ENCODE measurements around the gene SUMF1.

DNA sequence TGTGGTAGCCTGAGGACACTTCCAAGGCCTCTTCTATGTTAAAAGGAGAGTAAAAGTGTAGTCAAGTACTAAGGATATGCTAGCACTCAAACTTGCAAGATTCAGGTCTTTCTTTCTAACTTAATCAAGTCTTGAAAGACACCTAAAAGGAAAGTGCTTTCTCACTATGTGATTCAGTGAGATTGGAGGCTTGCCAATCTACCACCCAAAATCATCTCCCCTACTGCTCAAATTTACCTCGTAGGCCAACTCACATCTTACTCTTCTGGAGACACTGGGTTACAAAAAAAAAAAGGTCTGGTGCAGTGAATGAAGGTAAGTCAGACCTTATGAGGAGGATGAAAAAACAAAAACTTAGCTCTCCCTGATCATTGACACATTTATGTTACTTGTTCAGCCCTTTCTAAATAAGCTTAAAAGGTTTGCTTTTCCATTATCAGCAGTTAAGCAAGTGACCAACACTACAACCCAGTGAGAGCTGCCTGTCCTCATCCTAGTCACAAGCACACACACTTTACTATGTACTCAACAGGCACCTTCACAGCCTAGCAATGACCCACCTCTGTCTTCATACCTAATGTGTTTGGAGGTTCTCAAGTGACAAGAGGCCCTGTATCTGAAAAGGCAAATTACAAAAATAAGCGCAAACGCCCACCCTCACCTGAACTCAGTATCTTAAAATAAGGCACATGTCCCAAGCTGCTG lies 19.6 kb downstream of the SUMF1 start:
- no peak for TF ChIP-seq CTCF (IDR thresholded peaks at IDR 0.05)
- TF ChIP-seq POLR2A (IDR thresholded peaks at IDR 0.05) = no peak

Data from uterus (tissue), 2 donors.